IMR-90 (cell line): ENCODE data around the gene ADGRD2.

ENCODE experiments used
- BHLHE40 ChIP-seq: fragments of 150-350 bp; IDR thresholded peaks from 2 replicates; pipeline ENCODE4 v1.6.1; 2016; ENCODE audit warnings: mild to moderate bottlenecking, low read depth, low read length
- CEBPB ChIP-seq: IDR thresholded peaks from 2 replicates; pipeline ENCODE4 v1.6.1; 2012; ENCODE audit warnings: low read depth, low read length, improper control_type of control experiment
- CHD1 ChIP-seq: IDR thresholded peaks from 2 replicates; pipeline ENCODE4 v1.6.1; 2012; ENCODE audit warnings: low read depth, low read length, improper control_type of control experiment
- MAFK ChIP-seq: IDR thresholded peaks from 2 replicates; pipeline ENCODE4 v1.6.1; 2012; ENCODE audit warnings: low read depth, low read length, improper control_type of control experiment
- MXI1 ChIP-seq: IDR thresholded peaks from 2 replicates; pipeline ENCODE4 v1.6.1; 2012; ENCODE audit warnings: low read depth, mild to moderate bottlenecking, low read length, moderate library complexity, borderline replicate concordance
- NFE2L2 ChIP-seq: fragments of 150-350 bp; IDR thresholded peaks from 2 replicates; pipeline ENCODE4 v1.6.1; 2016; ENCODE audit warnings: low read depth, mild to moderate bottlenecking, low read length
- POLR2A ChIP-seq: IDR thresholded peaks from 2 replicates; pipeline ENCODE4 v1.6.1; 2012; ENCODE audit warnings: mild to moderate bottlenecking, low read depth, low read length
- RAD21 ChIP-seq: IDR thresholded peaks from 2 replicates; pipeline ENCODE4 v1.6.1; 2012; ENCODE audit warnings: low read length, improper control_type of control experiment
- RCOR1 ChIP-seq: IDR thresholded peaks from 2 replicates; pipeline ENCODE4 v1.6.1; 2012; ENCODE audit warnings: mild to moderate bottlenecking, low read length, improper control_type of control experiment; ENCODE audit not compliant: insufficient replicate concordance
- RFX5 ChIP-seq: IDR thresholded peaks from 2 replicates; pipeline ENCODE4 v1.8.0; 2012; ENCODE audit warnings: low read depth, mild to moderate bottlenecking, low read length, moderate library complexity
- SMC3 ChIP-seq: fragments of 150-350 bp; IDR thresholded peaks from 2 replicates; pipeline ENCODE4 v1.6.1; 2016; ENCODE audit warnings: low read depth, mild to moderate bottlenecking, antibody characterized with exemption, low read length, moderate library complexity
- TF ChIP-seq, protein P1 (sequence below): conservative IDR thresholded peaks from 2 replicates; pipeline ENCODE4 v1.5.1; 2012; ENCODE audit warnings: mild to moderate bottlenecking, low read depth, low read length, improper control_type of control experiment
- TF ChIP-seq, protein P2 (sequence below): fragments of 150-350 bp; IDR thresholded peaks from 2 replicates; pipeline ENCODE4 v1.6.1; 2016; ENCODE audit warnings: low read depth, mild to moderate bottlenecking, low read length, moderate library complexity, borderline replicate concordance
- TF ChIP-seq, protein P3 (sequence below): fragments of 150-350 bp; IDR thresholded peaks from 2 replicates; pipeline ENCODE4 v1.6.1; 2017; ENCODE audit warnings: mild to moderate bottlenecking, antibody characterized with exemption, low read length, low read depth

DNA sequence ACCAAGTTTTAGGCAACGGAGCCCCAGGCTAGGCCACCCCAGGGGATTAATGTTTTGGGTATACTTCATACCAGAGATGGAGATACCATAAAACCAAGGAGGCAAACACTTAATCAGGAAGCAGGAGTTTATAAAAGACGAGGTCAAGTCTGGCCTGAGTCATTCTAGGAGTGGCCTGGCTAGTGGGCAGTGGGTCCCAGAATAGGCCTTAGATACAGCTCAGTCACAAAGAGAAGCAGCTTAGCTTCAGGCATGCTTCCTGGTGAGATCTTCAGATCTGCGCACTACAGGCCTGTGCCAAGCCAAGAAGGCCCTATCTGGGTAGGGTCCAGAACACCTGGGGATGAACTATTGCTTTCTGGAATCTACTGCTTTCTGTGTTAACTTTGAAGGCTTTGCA, 77.5 kb downstream of the ADGRD2 start:
- TF ChIP-seq, protein P1, sequence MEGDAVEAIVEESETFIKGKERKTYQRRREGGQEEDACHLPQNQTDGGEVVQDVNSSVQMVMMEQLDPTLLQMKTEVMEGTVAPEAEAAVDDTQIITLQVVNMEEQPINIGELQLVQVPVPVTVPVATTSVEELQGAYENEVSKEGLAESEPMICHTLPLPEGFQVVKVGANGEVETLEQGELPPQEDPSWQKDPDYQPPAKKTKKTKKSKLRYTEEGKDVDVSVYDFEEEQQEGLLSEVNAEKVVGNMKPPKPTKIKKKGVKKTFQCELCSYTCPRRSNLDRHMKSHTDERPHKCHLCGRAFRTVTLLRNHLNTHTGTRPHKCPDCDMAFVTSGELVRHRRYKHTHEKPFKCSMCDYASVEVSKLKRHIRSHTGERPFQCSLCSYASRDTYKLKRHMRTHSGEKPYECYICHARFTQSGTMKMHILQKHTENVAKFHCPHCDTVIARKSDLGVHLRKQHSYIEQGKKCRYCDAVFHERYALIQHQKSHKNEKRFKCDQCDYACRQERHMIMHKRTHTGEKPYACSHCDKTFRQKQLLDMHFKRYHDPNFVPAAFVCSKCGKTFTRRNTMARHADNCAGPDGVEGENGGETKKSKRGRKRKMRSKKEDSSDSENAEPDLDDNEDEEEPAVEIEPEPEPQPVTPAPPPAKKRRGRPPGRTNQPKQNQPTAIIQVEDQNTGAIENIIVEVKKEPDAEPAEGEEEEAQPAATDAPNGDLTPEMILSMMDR = no peak
- no peak for TF ChIP-seq POLR2A
- TF ChIP-seq BHLHE40 = no peak
- no peak for TF ChIP-seq RFX5
- no peak for TF ChIP-seq SMC3
- no peak for TF ChIP-seq RAD21
- TF ChIP-seq MAFK = no peak
- TF ChIP-seq MXI1 = no peak
- TF ChIP-seq, protein P2, sequence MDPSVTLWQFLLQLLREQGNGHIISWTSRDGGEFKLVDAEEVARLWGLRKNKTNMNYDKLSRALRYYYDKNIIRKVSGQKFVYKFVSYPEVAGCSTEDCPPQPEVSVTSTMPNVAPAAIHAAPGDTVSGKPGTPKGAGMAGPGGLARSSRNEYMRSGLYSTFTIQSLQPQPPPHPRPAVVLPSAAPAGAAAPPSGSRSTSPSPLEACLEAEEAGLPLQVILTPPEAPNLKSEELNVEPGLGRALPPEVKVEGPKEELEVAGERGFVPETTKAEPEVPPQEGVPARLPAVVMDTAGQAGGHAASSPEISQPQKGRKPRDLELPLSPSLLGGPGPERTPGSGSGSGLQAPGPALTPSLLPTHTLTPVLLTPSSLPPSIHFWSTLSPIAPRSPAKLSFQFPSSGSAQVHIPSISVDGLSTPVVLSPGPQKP = no peak
- TF ChIP-seq RCOR1 = no peak
- no peak for TF ChIP-seq CEBPB
- no peak for TF ChIP-seq CHD1
- TF ChIP-seq NFE2L2 = no peak
- TF ChIP-seq, protein P3, sequence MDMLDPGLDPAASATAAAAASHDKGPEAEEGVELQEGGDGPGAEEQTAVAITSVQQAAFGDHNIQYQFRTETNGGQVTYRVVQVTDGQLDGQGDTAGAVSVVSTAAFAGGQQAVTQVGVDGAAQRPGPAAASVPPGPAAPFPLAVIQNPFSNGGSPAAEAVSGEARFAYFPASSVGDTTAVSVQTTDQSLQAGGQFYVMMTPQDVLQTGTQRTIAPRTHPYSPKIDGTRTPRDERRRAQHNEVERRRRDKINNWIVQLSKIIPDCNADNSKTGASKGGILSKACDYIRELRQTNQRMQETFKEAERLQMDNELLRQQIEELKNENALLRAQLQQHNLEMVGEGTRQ = no peak
